ENCODE measurements around the gene BAIAP2L1.
A peak's percentile ranks its signal among the peaks of the same experiment; 100 is the strongest.

BAIAP2L1 gene

GRCh38 chr7:98284335-98285036 is 116.4 kb downstream of the BAIAP2L1 start:
- no peak overlapping the region for H3K4me3 ChIP-seq
- in situ Hi-C loops (cut with MboI; ENCODE audit: low sequenced_read_pairs) = no loop called here
- H3K4me1 ChIP-seq = peaks cover 6% of the 10 kb centered on the region
- no peaks in the 10 kb centered on the region for H3K27me3 ChIP-seq (ENCODE audit: low read depth)
- H3K9me3 ChIP-seq = no peaks in the 10 kb centered on the region
- peaks cover 29% of the 10 kb centered on the region for H3K36me3 ChIP-seq (replicated peaks)
- no peak for DNase-seq (ENCODE audit: low spot score in 2 of 2)

GRCh38 chr7:98283887-98284222 is 117.0 kb downstream of the BAIAP2L1 start:
- no peaks in the 10 kb centered on the region for H3K27me3 ChIP-seq (ENCODE audit: low read depth)
- peak overlapping the region; percentile 71; the same call in 1 of the 2 replicates for H3K4me3 ChIP-seq
- H3K4me1 ChIP-seq = peaks cover 6% of the 10 kb centered on the region
- no peaks in the 10 kb centered on the region for H3K9me3 ChIP-seq
- in situ Hi-C loops (cut with MboI; ENCODE audit: low sequenced_read_pairs) = no loop called here
- DNase-seq (ENCODE audit: low spot score in 2 of 2) = no peak
- H3K36me3 ChIP-seq (replicated peaks) = peaks cover 28% of the 10 kb centered on the region

GRCh38 chr7:98283127-98283886 is 117.6 kb downstream of the BAIAP2L1 start:
- no peak for DNase-seq (ENCODE audit: low spot score in 2 of 2)
- peaks cover 28% of the 10 kb centered on the region for H3K36me3 ChIP-seq (replicated peaks)
- H3K4me3 ChIP-seq = peak overlapping the region; percentile 71
- no peaks in the 10 kb centered on the region for H3K27me3 ChIP-seq (ENCODE audit: low read depth)
- H3K9me3 ChIP-seq = no peaks in the 10 kb centered on the region
- H3K4me1 ChIP-seq = peaks cover 6% of the 10 kb centered on the region
- in situ Hi-C loops (cut with MboI; ENCODE audit: low sequenced_read_pairs) = no loop called here

- Histone ChIP-seq H3K4me3 (peak overlapping the region; percentile 71), H3K4me1 (peaks cover 6% of the 10 kb centered on the region), H3K36me3 (replicated peaks) (peaks cover 22% of the 10 kb centered on the region), H3K27me3 (ENCODE audit: low read depth) (no peaks in the 10 kb centered on the region), H3K9me3 (no peaks in the 10 kb centered on the region)
- no peak for DNase-seq (ENCODE audit: low spot score in 2 of 2)
- in situ Hi-C loops (cut with MboI; ENCODE audit: low sequenced_read_pairs) = no loop called here
Measured at GRCh38 chr7:98282703-98283102, 118.2 kb downstream of the BAIAP2L1 start.

- Histone ChIP-seq H3K9me3 (no peaks in the 10 kb centered on the region), H3K36me3 (replicated peaks) (peaks cover 21% of the 10 kb centered on the region), H3K27me3 (ENCODE audit: low read depth) (no peaks in the 10 kb centered on the region), H3K4me1 (peaks cover 6% of the 10 kb centered on the region), H3K4me3 (peak overlapping the region; percentile 71)
- in situ Hi-C loops (cut with MboI; ENCODE audit: low sequenced_read_pairs) = no loop called here
- DNase-seq (ENCODE audit: low spot score in 2 of 2) = peak in 1 of 2 experiments; percentile 48
Measured at GRCh38 chr7:98281757-98282606, 118.9 kb downstream of the BAIAP2L1 start.

- H3K27me3 ChIP-seq (ENCODE audit: low read depth) = no peaks in the 10 kb centered on the region
- H3K4me3 ChIP-seq = peak within 1 kb of the TSS; percentile 71
- in situ Hi-C loops (cut with MboI; ENCODE audit: low sequenced_read_pairs) = no loop called here
- H3K9me3 ChIP-seq = no peaks in the 10 kb centered on the region
- H3K4me1 ChIP-seq = peaks cover 6% of the 10 kb centered on the region
- peaks cover 17% of the 10 kb centered on the region for H3K36me3 ChIP-seq (replicated peaks)
- peak; percentile 81 to 93 for DNase-seq (ENCODE audit: low spot score in 2 of 2)
Measured at GRCh38 chr7:98280791-98281756, 119.8 kb downstream of the BAIAP2L1 start, which contains the start of gene BRI3. BRI3 (plus strand) TSS chr7:98281686; CDS start chr7:98281796, 110 bp downstream.

GRCh38 chr7:98280296-98280695 is 120.6 kb downstream of the BAIAP2L1 start:
- H3K4me3 ChIP-seq = no peak overlapping the region
- no peak for DNase-seq (ENCODE audit: low spot score in 2 of 2)
- H3K9me3 ChIP-seq = no peaks in the 10 kb centered on the region
- no peaks in the 10 kb centered on the region for H3K27me3 ChIP-seq (ENCODE audit: low read depth)
- peaks cover 6% of the 10 kb centered on the region for H3K4me1 ChIP-seq
- peaks cover 17% of the 10 kb centered on the region for H3K36me3 ChIP-seq (replicated peaks)
- in situ Hi-C loops (cut with MboI; ENCODE audit: low sequenced_read_pairs) = no loop called here

- Histone ChIP-seq H3K27me3 (ENCODE audit: low read depth) (no peaks in the 10 kb centered on the region), H3K4me3 (no peak overlapping the region), H3K36me3 (replicated peaks) (peaks cover 10% of the 10 kb centered on the region), H3K4me1 (peaks cover 6% of the 10 kb centered on the region), H3K9me3 (no peaks in the 10 kb centered on the region)
- in situ Hi-C loops (cut with MboI; ENCODE audit: low sequenced_read_pairs) = no loop called here
- no peak for DNase-seq (ENCODE audit: low spot score in 2 of 2)
Measured at GRCh38 chr7:98278936-98279335, 122.0 kb downstream of the BAIAP2L1 start.

GRCh38 chr7:98278408-98278807 is 122.5 kb downstream of the BAIAP2L1 start:
- DNase-seq (ENCODE audit: low spot score in 2 of 2) = no peak
- Histone ChIP-seq H3K9me3 (no peaks in the 10 kb centered on the region), H3K4me1 (peaks cover 6% of the 10 kb centered on the region), H3K27me3 (ENCODE audit: low read depth) (no peaks in the 10 kb centered on the region), H3K36me3 (replicated peaks) (peaks cover 5% of the 10 kb centered on the region), H3K4me3 (no peak overlapping the region)
- in situ Hi-C loops (cut with MboI; ENCODE audit: low sequenced_read_pairs) = no loop called here

- DNase-seq (ENCODE audit: low spot score in 2 of 2) = no peak
- in situ Hi-C loops (cut with MboI; ENCODE audit: low sequenced_read_pairs) = no loop called here
- no peaks in the 10 kb centered on the region for H3K36me3 ChIP-seq (replicated peaks)
- peaks cover 4% of the 10 kb centered on the region; the same call in 1 of the 2 replicates for H3K4me1 ChIP-seq
- no peaks in the 10 kb centered on the region for H3K9me3 ChIP-seq
- no peak overlapping the region for H3K4me3 ChIP-seq
- H3K27me3 ChIP-seq (ENCODE audit: low read depth) = no peaks in the 10 kb centered on the region
Measured at GRCh38 chr7:98276241-98276761, 124.6 kb downstream of the BAIAP2L1 start.

- DNase-seq (ENCODE audit: low spot score in 2 of 2) = no peak
- H3K9me3 ChIP-seq = no peaks in the 10 kb centered on the region
- in situ Hi-C loops (cut with MboI; ENCODE audit: low sequenced_read_pairs) = no loop called here
- no peaks in the 10 kb centered on the region for H3K27me3 ChIP-seq (ENCODE audit: low read depth)
- no peaks in the 10 kb centered on the region for H3K36me3 ChIP-seq (replicated peaks)
- H3K4me3 ChIP-seq = no peak overlapping the region
- H3K4me1 ChIP-seq = no peaks in the 10 kb centered on the region
Measured at GRCh38 chr7:98267303-98267702, 133.6 kb downstream of the BAIAP2L1 start.

GRCh38 chr7:98266840-98267239 is 134.1 kb downstream of the BAIAP2L1 start:
- no peaks in the 10 kb centered on the region for H3K4me1 ChIP-seq
- H3K9me3 ChIP-seq = no peaks in the 10 kb centered on the region
- H3K36me3 ChIP-seq (replicated peaks) = no peaks in the 10 kb centered on the region
- in situ Hi-C loops (cut with MboI; ENCODE audit: low sequenced_read_pairs) = no loop called here
- no peaks in the 10 kb centered on the region for H3K27me3 ChIP-seq (ENCODE audit: low read depth)
- H3K4me3 ChIP-seq = no peak overlapping the region
- no peak for DNase-seq (ENCODE audit: low spot score in 2 of 2)
